HG02763 (cell line): ENCODE results near the gene RPTOR.

ENCODE experiments used
- ATAC-seq: cut with Tn5 transposase; IDR thresholded peaks from one replicate; pipeline ENCODE4 v1.9.1; 2021; ENCODE audit warnings: mild to moderate bottlenecking, moderate library complexity; ENCODE audit not compliant: unreplicated experiment

Gene RPTOR

GRCh38 chr17:80961541-80962330, 417.1 kb downstream of the RPTOR start:
- ATAC-seq = no peak

GRCh38 chr17:80962356-80963329, 418.0 kb downstream of the RPTOR start:
- ATAC-seq = no peak

GRCh38 chr17:80963812-80964543, 419.3 kb downstream of the RPTOR start:
- ATAC-seq = no peak

- no peak for ATAC-seq
Observed at GRCh38 chr17:80964544-80964856, 419.9 kb downstream of the RPTOR start.

- ATAC-seq = no peak
Observed at GRCh38 chr17:80964859-80965580, 420.4 kb downstream of the RPTOR start.

GRCh38 chr17:80965606-80966005, 421.0 kb downstream of the RPTOR start:
- no peak for ATAC-seq

- ATAC-seq = no peak
Observed at GRCh38 chr17:80967404-80967872, 422.8 kb downstream of the RPTOR start.

- ATAC-seq = no peak
Observed at GRCh38 chr17:80968602-80969029, 424.0 kb downstream of the RPTOR start.

- no peak for ATAC-seq
Observed at GRCh38 chr17:80969030-80969673, 424.5 kb downstream of the RPTOR start.

GRCh38 chr17:80969674-80970043, 425.0 kb downstream of the RPTOR start:
- no peak for ATAC-seq

- no peak for ATAC-seq
Observed at GRCh38 chr17:80970044-80970761, 425.6 kb downstream of the RPTOR start.

GRCh38 chr17:80970762-80971703, 426.4 kb downstream of the RPTOR start:
- no peak for ATAC-seq

- no peak for ATAC-seq
Observed at GRCh38 chr17:80971704-80972304, 427.2 kb downstream of the RPTOR start.

GRCh38 chr17:80976701-80977100, 432.1 kb downstream of the RPTOR start:
- no peak for ATAC-seq

- no peak for ATAC-seq
Observed at GRCh38 chr17:80977172-80977571, 432.5 kb downstream of the RPTOR start.

GRCh38 chr17:80978499-80979497, 434.2 kb downstream of the RPTOR start:
- ATAC-seq = no peak
